DMS 273 (cell line): Measurements from ENCODE around the gene HTR7.

ENCODE experiments used
- DNase-seq: peaks from one replicate; lab custom pipeline; 2025; ENCODE audit not compliant: unreplicated experiment; lab: John Stamatoyannopoulos, UW

HTR7 gene

GRCh38 chr10:90805206-90805605 is 52.6 kb downstream of the HTR7 start:
- no peak for DNase-seq

- DNase-seq = no peak
Observed at GRCh38 chr10:90804354-90804753, 53.5 kb downstream of the HTR7 start.

GRCh38 chr10:90801608-90802007 is 56.2 kb downstream of the HTR7 start:
- DNase-seq = no peak

- DNase-seq = no peak
Observed at GRCh38 chr10:90800232-90800796, 57.5 kb downstream of the HTR7 start.

- DNase-seq = no peak
Observed at GRCh38 chr10:90799172-90799571, 58.7 kb downstream of the HTR7 start.

GRCh38 chr10:90798482-90798881 is 59.4 kb downstream of the HTR7 start:
- DNase-seq = no peak

GRCh38 chr10:90790422-90790821 is 67.4 kb downstream of the HTR7 start:
- DNase-seq = no peak

- no peak for DNase-seq
Observed at GRCh38 chr10:90788968-90789367, 68.9 kb downstream of the HTR7 start.

GRCh38 chr10:90788199-90788491 is 69.7 kb downstream of the HTR7 start:
- no peak for DNase-seq

- DNase-seq = peak; percentile 55
Observed at GRCh38 chr10:90787393-90788198, 70.2 kb downstream of the HTR7 start.

- DNase-seq = no peak
Observed at GRCh38 chr10:90785782-90786181, 72.1 kb downstream of the HTR7 start.

- no peak for DNase-seq
Observed at GRCh38 chr10:90784771-90785170, 73.1 kb downstream of the HTR7 start.

- no peak for DNase-seq
Observed at GRCh38 chr10:90780488-90780887, 77.4 kb downstream of the HTR7 start.

- DNase-seq = peak; percentile 25
Observed at GRCh38 chr10:90779548-90779947, 78.3 kb downstream of the HTR7 start.

- DNase-seq = no peak
Observed at GRCh38 chr10:90777621-90778020, 80.2 kb downstream of the HTR7 start.

GRCh38 chr10:90775351-90776028 is 82.3 kb downstream of the HTR7 start:
- no peak for DNase-seq

GRCh38 chr10:90769946-90770841 is 87.6 kb downstream of the HTR7 start:
- DNase-seq = no peak

GRCh38 chr10:90751107-90751997 is 106.5 kb downstream of the HTR7 start:
- peak; percentile 35 for DNase-seq

- no peak for DNase-seq
Observed at GRCh38 chr10:90746829-90747228, 111.0 kb downstream of the HTR7 start.

GRCh38 chr10:90745565-90745964 is 112.3 kb downstream of the HTR7 start:
- peak; percentile 29 for DNase-seq
